ENCODE data around the gene LRAT. TPM values are rescaled to one million over a fixed set of nuclear protein-coding genes. Genes with fewer than 3 reads are reported as not detected.
"Not testable (repeated sequence)": the region's sequence is repeated elsewhere in the genome, so short reads cannot be mapped to it uniquely, and the experiment has no call there.

The LRAT gene
- total and polyA plus RNA-seq, 11 donors = 0.33 to 0.86 TPM; not detected in 9

- Histone ChIP-seq H3K4me3 (no peak overlapping the region), H3K27ac (no peak overlapping the region), H3K36me3 (no peaks in the 10 kb centered on the region), H3K9me3 (no peaks in the 10 kb centered on the region), H3K27me3 (peaks cover 0 to 3% (median 0%) of the 10 kb centered on the region in 9 donors), H3K4me1 (no peaks in the 10 kb centered on the region)
- TF ChIP-seq CTCF (IDR thresholded peaks at IDR 0.05) = no peak
- no peak for TF ChIP-seq POLR2A (IDR thresholded peaks at IDR 0.05)
- no peak for DNase-seq
- ATAC-seq = no peak
- intact Hi-C loops (cut with DNase I) = no loop called here
These were observed 21.5 kb upstream of the LRAT start for GRCh38 chr4:154722262-154722661.

- not testable (repeated sequence) for ATAC-seq
These were observed 20.2 kb upstream of the LRAT start for GRCh38 chr4:154723601-154724000.

GRCh38 chr4:154727540-154727939, 16.3 kb upstream of the LRAT start:
- whole genome bisulfite sequencing, 4 donors = 20 to 30% (median 27%) methylated on average over 1 of the region's 1 CpG
- no peak overlapping the region for H3K4me3 ChIP-seq
- no peaks in the 10 kb centered on the region for H3K9me3 ChIP-seq
- no peaks in the 10 kb centered on the region for H3K4me1 ChIP-seq
- intact Hi-C loops (cut with DNase I) = no loop called here
- TF ChIP-seq CTCF (IDR thresholded peaks at IDR 0.05) (no peak), POLR2A (IDR thresholded peaks at IDR 0.05) (no peak)
- no peaks in the 10 kb centered on the region for H3K36me3 ChIP-seq
- no peak for ATAC-seq
- no peak for DNase-seq
- peaks cover 0 to 3% (median 0%) of the 10 kb centered on the region in 9 donors for H3K27me3 ChIP-seq
- H3K27ac ChIP-seq = no peak overlapping the region

More at GRCh38 chr4:154723601-154724000, 20.2 kb upstream of the LRAT start:
- 77 to 84% (median 81%) methylated on average over 7 of the region's 7 CpGs for WGBS, 4 donors
- DNase-seq; H3K27me3 ChIP-seq; H3K36me3 ChIP-seq; H3K9me3 ChIP-seq; intact Hi-C loops (cut with DNase I); H3K4me3 ChIP-seq; H3K27ac ChIP-seq; H3K4me1 ChIP-seq: not testable (repeated sequence)

- Histone ChIP-seq H3K36me3 (no peaks in the 10 kb centered on the region), H3K9me3 (no peaks in the 10 kb centered on the region), H3K27me3 (peaks cover 0 to 3% (median 0%) of the 10 kb centered on the region in 9 donors), H3K4me3 (no peak overlapping the region), H3K27ac (no peak overlapping the region), H3K4me1 (no peaks in the 10 kb centered on the region)
- TF ChIP-seq POLR2A (IDR thresholded peaks at IDR 0.05) (no peak), CTCF (IDR thresholded peaks at IDR 0.05) (no peak)
- intact Hi-C loops (cut with DNase I) = no loop called here
- ATAC-seq (no peak), DNase-seq (no peak)
These were observed 12.0 kb upstream of the LRAT start for GRCh38 chr4:154731756-154732155.

GRCh38 chr4:154732669-154733068, 11.1 kb upstream of the LRAT start:
- no peaks in the 10 kb centered on the region for H3K9me3 ChIP-seq
- intact Hi-C loops (cut with DNase I) = no loop called here
- WGBS, 4 donors = 72 to 84% (median 77%) methylated on average over 4 of the region's 4 CpGs
- H3K4me3 ChIP-seq = no peak overlapping the region
- no peaks in the 10 kb centered on the region for H3K36me3 ChIP-seq
- no peak overlapping the region for H3K27ac ChIP-seq
- ATAC-seq (no peak), DNase-seq (no peak)
- TF ChIP-seq CTCF (IDR thresholded peaks at IDR 0.05) = no peak
- no peak for TF ChIP-seq POLR2A (IDR thresholded peaks at IDR 0.05)
- no peaks in the 10 kb centered on the region for H3K4me1 ChIP-seq
- peaks cover 0 to 3% (median 0%) of the 10 kb centered on the region in 9 donors for H3K27me3 ChIP-seq

Data from heart left ventricle (tissue), 16 donors.